T-helper 2 cell treated with Interferon-gamma antibody and Interleukin-4, amounts not matched to agents 100 ng/mL and 5 ng/mL, for 36 hours (primary cell): ENCODE results near the gene ZNF268. TPM values are rescaled to one million over a fixed set of nuclear protein-coding genes. Genes with fewer than 3 reads are reported as not detected.
"Not testable (repeated sequence)": the region's sequence is repeated elsewhere in the genome, so short reads cannot be mapped to it uniquely, and the experiment has no call there.

Experiments used
- intact Hi-C: fragments of 100-400 bp; cut with micrococcal nuclease; formaldehyde crosslinking; loops from one replicate; pipeline ENCODE4 v1.15.1; 2023
- total RNA-seq: library from RNA; stranded (reverse); gene quantifications from 2 replicates; pipeline ENCODE4 v1.2.3, GENCODE V29; 2022

Gene ZNF268
- total RNA-seq, 1 donor from 2014 or later: 17.2 TPM

DNA sequence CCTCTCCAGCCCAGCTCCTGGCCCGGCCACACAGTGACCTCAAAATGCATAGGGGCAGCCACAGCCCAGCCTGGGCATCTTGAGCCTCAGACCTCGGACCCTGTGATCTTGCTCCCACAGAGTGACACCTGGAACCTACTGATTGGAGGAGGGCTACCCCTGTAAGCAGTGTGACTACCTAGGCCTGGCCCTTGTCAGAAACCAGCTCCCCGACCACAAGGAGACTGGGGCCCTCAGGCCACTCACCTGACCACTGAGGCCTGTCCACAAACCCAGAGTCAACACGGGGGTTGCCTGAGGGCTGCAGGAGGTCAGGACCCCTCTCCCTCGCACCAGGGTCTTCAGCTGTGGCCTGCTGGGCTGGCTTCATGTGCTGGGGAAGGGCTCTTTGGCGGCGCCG, 45.4 kb downstream of the ZNF268 start:
- intact Hi-C loops: no loop called here

DNA sequence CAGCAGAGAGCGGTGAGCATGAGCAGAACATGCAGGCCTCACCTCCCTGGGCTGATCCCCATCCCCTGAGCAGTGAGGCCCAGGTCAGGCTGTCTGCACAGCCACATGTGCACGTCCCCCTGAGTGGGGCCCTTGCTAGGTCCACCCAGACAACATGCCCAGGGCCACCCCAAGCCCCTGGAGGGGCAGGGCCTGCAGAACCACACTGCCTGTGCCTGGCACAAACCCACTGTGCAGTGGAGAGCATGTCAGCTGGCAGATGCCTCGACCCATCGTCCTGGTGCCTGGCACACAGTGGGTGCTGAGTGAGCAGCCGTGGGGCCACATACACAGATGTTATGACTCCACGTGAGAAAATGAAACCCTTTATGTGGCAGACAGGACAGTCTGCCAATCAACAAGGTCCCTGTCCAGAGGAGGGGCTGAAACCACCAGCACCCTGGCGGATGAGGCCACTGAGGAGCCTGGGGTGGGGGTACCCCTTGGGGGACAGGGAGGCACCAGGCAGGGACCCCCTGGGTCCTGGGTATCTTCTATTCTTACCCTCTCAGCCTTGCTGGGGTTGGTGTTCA, 46.1 kb downstream of the ZNF268 start:
- intact Hi-C loops: no loop called here

GRCh38 chr12:133231001-133231400, 49.7 kb downstream of the ZNF268 start:
- intact Hi-C loops: no loop called here

GRCh38 chr12:133233006-133233405, 51.7 kb downstream of the ZNF268 start:
- intact Hi-C loops: no loop called here

DNA sequence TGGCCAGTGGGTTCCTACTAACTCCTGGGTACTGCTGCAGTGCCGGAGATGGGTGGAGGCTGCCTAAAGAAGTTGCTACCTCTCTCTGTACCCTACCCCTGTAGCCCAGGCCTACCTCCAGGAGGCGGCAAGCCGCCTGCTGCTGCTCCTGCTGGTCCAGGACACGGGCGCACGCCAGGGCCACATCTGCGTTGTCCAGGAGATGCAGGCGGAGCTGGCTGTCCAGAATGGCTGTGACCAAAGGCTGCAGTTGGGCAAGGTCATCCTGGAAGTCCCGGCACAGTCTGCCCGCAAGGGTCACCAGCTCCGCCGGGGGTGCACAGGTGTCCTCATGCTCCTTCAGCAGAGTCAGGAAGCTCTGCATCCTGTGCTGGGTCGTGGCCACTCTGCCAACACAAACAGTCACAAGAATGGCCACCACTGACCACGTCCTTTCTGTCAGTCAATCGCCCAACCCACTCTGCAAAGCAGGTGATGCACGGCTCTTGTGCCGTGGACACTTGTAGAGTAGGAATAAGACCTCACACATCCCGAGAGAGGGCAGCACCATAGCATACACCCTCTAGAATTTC, 52.8 kb downstream of the ZNF268 start:
- intact Hi-C loops: no loop called here

DNA sequence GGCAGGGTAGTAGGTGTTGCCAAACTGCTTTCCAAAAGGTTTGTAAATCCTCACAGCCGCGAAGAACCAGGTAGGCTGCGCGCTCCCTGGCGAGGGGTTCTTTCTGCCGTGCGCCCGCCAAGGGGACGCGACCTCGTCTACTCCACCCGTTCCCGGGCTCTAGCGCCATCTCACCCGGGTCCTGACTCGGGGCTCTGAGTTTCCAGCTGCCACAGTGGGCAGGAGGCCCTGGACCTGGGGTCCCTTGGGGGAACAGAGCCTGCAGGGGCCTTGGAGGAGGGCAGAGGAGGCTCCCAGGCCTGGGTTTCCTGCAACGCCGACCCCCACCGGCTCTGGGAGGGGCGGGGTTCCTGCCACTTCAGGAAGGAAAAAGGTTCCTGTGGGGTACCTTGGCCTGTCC, 53.7 kb downstream of the ZNF268 start:
- intact Hi-C loops: no loop called here

- intact Hi-C loops: no loop called here
Measured at GRCh38 chr12:133235401-133236112, 54.3 kb downstream of the ZNF268 start, which contains the start of gene ANHX. ANHX (minus strand) TSS chr12:133235877; CDS start chr12:133234356, 1,521 bp downstream.

DNA sequence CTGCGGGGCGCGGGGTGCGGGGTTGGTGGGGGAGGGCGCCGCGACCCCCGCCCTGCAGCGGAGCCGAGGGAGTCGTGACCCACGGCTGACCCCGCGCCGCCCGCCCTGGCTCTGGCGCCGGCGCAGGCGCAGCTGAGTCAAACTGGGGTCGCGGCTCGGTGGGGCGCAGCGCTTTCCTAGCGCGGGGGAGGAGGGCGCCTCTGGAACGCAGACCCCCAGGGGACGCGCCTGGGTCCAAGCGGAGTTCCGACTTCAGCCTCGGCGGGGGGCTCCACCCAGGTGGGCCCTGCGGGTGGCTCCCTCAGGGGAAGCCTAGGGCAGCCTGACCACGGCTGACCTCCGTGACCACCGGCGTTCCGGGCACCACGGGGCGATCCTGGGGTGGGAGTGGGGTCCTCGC, 54.8 kb downstream of the ZNF268 start:
- intact Hi-C loops: no loop called here

DNA sequence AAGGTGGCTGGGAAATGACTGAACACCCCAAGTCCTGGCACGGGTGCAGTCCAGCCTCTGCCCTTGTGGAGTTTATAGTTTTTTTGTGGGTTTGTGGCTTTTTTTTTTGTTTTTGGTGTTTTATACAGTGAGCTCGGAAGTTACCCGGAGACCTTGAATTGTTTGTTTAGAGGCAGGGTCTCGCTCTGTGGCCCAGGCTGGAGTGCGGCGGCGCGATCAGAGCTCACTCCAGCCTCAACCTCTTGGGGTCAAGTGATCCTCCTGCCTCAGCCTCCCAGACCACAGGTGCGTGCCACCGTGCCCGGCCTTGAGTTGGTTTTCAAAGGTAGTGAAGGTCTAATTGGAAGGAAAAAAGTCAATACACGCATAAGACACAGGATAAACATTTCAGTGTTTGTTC, 55.3 kb downstream of the ZNF268 start:
- intact Hi-C loops: no loop called here

DNA sequence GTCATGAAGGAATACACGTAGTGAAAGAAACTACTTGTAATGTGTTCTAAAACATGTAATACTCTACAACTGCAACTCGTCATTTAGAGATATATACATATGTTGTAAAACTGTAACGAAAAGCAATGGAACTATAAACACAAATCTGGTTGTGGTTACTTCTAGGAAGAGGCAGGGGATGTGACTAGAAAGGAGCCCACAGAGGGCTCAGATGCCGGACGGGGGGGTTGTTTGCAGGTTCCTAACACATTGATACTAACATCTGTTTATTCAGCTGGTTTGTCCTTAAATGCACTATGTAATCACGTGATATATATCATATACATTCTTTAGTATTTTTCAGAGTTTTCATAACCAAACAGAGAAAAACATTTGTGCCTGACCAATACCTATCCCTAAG, 70.4 kb downstream of the ZNF268 start:
- intact Hi-C loops: no loop called here

DNA sequence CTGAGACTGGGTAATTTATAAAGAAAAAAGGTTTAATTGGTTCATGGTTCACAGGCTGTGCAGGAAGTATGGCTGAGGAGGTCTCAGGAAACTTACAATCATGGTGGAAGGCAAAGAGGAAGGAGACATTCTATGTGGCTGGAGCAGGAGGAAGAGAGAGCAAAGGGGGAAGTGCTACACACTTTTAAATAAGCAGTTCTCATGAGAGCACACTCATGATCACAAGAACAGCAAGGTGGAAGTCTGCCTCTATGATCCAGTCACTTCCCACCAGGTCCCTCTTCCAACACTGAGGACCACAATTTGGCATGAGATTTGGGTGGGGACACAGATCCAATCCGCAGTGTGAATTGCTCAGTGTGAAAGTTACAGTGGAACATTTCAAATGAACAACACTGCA, 74.5 kb downstream of the ZNF268 start:
- intact Hi-C loops: not testable (repeated sequence)

- intact Hi-C loops: no loop called here
Measured at GRCh38 chr12:133256321-133256720, 75.0 kb downstream of the ZNF268 start.

DNA sequence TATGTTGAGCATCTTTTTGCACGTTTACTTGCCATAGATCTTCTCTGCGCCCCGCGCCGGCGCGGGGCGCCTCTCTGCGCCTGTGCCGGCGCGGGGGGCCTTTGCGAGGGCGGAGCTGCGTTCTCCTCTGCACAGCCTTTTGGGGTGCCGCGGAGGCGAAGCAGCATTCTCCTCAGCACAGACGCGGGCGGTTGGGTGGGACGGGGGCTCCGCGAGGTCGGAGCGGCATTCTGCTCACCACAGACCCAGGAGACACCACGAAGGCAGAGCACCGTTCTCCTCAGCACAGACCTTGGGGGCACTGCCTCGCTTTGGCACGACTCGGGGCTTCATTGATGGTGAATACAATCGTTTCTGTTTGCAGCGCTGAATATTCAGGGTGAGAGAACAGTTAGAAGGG, 82.9 kb downstream of the ZNF268 start:
- intact Hi-C loops: no loop called here

Other genes with a start within 250 kb of the ZNF268 start
- 8.0 and 11.0 TPM in 2 replicates for gene ZNF605, start 225.2 kb upstream of the ZNF268 start, total RNA-seq
- gene ZNF26, start 195.1 kb upstream of the ZNF268 start, total RNA-seq: 15.3 and 19.5 TPM in 2 replicates
- 23.2 and 25.0 TPM in 2 replicates for gene ZNF84, start 144.0 kb upstream of the ZNF268 start, total RNA-seq
- gene ZNF140, start 100.6 kb upstream of the ZNF268 start, total RNA-seq: 13.6 and 14.9 TPM in 2 replicates
- gene ZNF891, start 51.2 kb upstream of the ZNF268 start, total RNA-seq: 2.3 and 2.4 TPM in 2 replicates
- gene ZNF10, start 50.9 kb upstream of the ZNF268 start, total RNA-seq: 5.5 and 7.4 TPM in 2 replicates
- gene ANHX, start 54.4 kb downstream of the ZNF268 start, total RNA-seq: not detected in 2 replicates